BJ (cell line): ENCODE data around the gene RNF220. TPM values are rescaled to one million over a fixed set of nuclear protein-coding genes. Genes with fewer than 3 reads are reported as not detected.

Experiments
- CTCF ChIA-PET: fragments of 350-600 bp; formaldehyde crosslinking; extraction: SDS; loops from one replicate; lab custom pipeline; 2021; ENCODE audit warnings: antibody characterized with exemption, inconsistent platforms; lab: Yijun Ruan, JAX
- POLR2A ChIA-PET: fragments of 300-600 bp; sonication (Branson Sonifier 250); formaldehyde crosslinking; extraction: SDS; loops from one replicate; lab custom pipeline; 2021; ENCODE audit warnings: antibody characterized with exemption; lab: Charles Lee
- DNase-seq: peaks from one replicate; pipeline ENCODE4 v3.0.0-alpha.2; 2011; ENCODE audit warnings: low read depth
- H3K27me3 ChIP-seq: 2 replicates; pipeline ENCODE4 v1.6.0; 2011; ENCODE audit warnings: low read length; ENCODE audit not compliant: control insufficient read depth, insufficient read depth
- H3K36me3 ChIP-seq: 2 replicates; pipeline ENCODE4 v1.5.1; 2011; ENCODE audit warnings: low read length; ENCODE audit not compliant: control insufficient read depth, insufficient read depth
- H3K4me3 ChIP-seq: 2 replicates; pipeline ENCODE4 v1.5.1; 2011; ENCODE audit warnings: low read depth, mild to moderate bottlenecking, control low read depth, low read length
- polyA plus RNA-seq: library from polyadenylated mRNA; depleted of rRNA; stranded (reverse); fragments of >200 nt; gene quantifications from 2 replicates; pipeline ENCODE4 v1.2.3, GENCODE V29; 2011
- TF ChIP-seq, protein P1 (sequence below): IDR thresholded peaks from 2 replicates; pipeline ENCODE4 v1.5.1; 2011; ENCODE audit warnings: low read depth, mild to moderate bottlenecking, control low read depth, inconsistent platforms, low read length, moderate library complexity; ENCODE audit not compliant: insufficient read depth

Gene RNF220
- polyA plus RNA-seq, 1 experiment = 65.4 TPM

DNA sequence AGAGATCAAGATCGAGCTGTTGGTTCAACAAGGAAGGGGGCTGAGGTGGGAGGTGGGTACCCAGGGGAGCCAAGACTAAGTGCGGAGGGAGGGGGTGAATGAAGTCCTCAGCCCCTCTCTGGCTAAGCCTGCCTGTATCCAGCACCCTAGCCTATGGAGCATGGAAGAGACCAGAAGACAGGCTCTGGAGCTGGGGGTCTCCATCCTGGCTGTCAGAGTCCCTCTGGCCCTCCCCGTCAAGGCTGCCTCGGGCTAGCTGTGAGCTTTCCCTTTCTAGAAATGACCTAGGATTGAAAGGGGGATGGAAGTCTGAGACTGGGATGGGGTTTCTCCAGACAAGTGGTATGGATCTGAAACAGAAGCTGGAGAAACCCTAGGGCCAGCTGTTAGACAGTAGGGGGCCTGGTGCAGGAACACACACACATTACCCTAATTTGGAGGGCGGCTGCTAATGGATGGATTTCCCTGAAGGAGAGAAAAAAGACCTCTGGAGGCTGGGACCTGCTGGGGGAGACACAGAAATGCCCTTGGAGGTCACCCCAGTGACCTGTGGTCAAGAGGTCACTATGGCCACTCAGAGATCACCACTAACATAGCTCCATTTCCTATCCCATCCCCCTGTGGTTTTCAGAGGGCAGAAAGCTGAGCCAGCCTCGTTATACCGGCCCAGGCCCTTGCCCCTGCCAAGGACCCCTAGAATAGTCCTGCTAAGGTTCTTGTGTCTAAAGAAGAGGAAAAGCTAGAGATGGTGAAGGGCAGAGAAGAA, 161.4 kb downstream of the RNF220 start:
- ChIA-PET POLR2A (no interaction called here), CTCF (interaction anchor here (1.4 kb wide), 2 partner anchors 14 to 28 kb away, joined by 4 to 5 read pairs; no protein-coding TSS in a partner anchor)
- TF ChIP-seq, protein P1, sequence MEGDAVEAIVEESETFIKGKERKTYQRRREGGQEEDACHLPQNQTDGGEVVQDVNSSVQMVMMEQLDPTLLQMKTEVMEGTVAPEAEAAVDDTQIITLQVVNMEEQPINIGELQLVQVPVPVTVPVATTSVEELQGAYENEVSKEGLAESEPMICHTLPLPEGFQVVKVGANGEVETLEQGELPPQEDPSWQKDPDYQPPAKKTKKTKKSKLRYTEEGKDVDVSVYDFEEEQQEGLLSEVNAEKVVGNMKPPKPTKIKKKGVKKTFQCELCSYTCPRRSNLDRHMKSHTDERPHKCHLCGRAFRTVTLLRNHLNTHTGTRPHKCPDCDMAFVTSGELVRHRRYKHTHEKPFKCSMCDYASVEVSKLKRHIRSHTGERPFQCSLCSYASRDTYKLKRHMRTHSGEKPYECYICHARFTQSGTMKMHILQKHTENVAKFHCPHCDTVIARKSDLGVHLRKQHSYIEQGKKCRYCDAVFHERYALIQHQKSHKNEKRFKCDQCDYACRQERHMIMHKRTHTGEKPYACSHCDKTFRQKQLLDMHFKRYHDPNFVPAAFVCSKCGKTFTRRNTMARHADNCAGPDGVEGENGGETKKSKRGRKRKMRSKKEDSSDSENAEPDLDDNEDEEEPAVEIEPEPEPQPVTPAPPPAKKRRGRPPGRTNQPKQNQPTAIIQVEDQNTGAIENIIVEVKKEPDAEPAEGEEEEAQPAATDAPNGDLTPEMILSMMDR = no peak
- Histone ChIP-seq H3K4me3 (no peak overlapping the region), H3K27me3 (peaks cover 31% of the 10 kb centered on the region), H3K36me3 (no peaks in the 10 kb centered on the region)
- DNase-seq = no peak

DNA sequence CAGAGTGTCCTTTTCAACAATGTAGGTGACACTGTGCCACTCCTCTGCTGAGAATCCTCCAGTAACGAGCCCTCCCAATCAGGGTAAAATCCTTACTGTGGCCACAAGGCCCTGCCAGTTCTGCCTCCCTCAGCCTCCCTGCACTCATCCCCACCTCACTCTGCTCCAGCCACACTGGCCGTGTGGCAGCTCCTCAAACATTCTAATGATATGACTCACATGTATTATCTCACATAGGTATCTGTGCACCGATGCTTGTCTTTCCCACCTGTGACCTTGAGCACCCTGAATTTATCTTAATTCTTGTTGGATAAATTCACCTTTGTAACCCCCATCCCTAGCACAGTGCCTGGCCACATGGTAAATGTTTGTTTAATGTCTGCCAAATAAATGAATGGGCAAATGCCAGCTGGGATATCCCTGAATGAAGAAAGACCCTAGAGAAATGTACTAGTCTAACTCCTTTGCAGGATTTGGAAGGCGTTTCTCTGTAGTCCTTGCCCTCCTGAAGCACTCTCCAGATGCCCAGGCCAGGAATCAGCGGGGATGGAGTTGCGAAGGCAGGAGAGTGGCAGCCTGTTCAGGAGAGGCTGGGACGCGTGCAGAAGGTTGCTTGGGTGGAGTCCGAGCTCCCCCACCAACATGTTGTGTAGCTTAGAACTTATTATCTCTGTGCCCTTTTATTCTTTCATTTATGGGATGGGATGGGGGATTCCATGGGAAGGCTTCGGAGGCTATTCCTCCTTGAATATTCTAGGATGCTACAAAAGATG, 163.3 kb downstream of the RNF220 start:
- no peak for DNase-seq
- Histone ChIP-seq H3K27me3 (peaks cover 20% of the 10 kb centered on the region), H3K36me3 (no peaks in the 10 kb centered on the region), H3K4me3 (no peak overlapping the region)
- ChIA-PET CTCF (interaction anchor here (1.2 to 1.8 kb wide), 3 partner anchors 10 to 85 kb away, joined by 3 to 5 read pairs (median 3); no protein-coding TSS in a partner anchor), POLR2A (no interaction called here)
- TF ChIP-seq, protein P1 = no peak

DNA sequence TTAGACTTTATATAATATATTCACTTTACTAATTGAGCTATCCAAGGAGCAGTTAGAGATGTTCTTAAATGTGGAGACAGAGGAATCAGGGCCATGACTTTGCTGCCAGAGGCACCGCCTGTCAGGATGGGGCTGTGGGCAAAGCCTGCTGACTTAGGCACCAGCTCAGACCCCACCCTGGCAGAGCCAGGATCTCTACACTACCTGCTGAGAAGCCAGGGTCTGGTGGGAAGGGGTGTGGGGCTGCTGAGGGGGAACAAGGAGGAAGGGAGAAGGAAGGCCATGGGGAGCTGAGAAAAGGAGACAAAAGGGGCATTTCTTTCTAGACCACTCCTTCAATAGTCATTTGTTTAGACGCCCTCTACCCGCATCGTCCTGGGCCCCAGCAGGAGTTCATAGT, 164.4 kb downstream of the RNF220 start:
- CTCF ChIA-PET = interaction anchor here (0.9 to 1.1 kb wide), 2 partner anchors 12 to 25 kb away, joined by 3 to 5 read pairs; no protein-coding TSS in a partner anchor
- TF ChIP-seq, protein P1 = no peak
- no peak for DNase-seq
- no peak overlapping the region for H3K4me3 ChIP-seq
- no peaks in the 10 kb centered on the region; the same call in 1 of the 2 replicates for H3K36me3 ChIP-seq
- POLR2A ChIA-PET = no interaction called here
- H3K27me3 ChIP-seq = peaks cover 17% of the 10 kb centered on the region

DNA sequence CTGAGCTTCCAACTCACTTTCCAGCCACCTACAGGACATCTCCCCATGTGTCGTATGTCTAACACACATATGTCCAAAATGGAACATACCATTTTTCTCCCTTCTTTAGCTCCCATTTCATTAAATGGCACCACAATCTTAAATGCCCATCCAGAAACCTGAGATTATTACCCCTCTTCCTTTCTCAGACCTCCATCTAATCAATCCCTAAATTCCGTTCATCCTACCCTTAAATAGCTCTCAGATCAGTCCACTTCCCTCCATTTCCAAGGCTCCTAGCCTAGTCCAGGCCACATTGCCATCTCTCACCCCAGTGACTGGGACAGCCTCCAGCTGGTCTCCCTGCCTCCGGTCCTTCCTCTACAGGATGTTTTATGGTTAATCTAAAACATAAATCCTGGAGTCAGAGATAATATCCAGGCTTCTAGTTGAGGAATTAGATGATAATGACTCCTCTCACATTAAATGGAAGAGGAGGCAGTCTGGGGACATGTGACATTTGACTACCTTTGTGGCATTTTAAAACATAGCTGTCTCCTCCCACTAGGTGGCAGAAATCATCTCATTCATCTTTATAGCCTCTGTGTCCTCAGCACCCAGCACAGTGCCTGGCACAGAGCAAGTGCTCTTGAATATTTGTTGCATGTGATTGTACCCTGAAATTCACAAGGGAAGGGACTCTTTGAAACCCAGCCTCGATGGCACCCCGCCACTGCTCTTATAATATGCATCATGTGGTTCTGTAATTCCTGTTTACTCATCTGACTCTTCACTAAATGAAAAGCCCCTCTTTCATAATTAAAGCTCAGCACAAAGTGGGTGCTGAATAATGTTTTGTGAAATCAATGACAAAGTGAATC, 166.9 kb downstream of the RNF220 start:
- POLR2A ChIA-PET = no interaction called here
- TF ChIP-seq, protein P1 = peak; percentile 38
- CTCF ChIA-PET = interaction anchor here (0.5 to 3.8 kb wide), 10 partner anchors 10 to 193 kb away, joined by 3 to 23 read pairs (median 5); no protein-coding TSS in a partner anchor
- Histone ChIP-seq H3K4me3 (no peak overlapping the region), H3K36me3 (no peaks in the 10 kb centered on the region; the same call in 1 of the 2 replicates), H3K27me3 (peaks cover 13% of the 10 kb centered on the region)
- no peak for DNase-seq
